Epithelial cell of prostate (primary cell): Measurements from ENCODE around the gene FAT1.
"Not testable (repeated sequence)": the region's sequence is repeated elsewhere in the genome, so short reads cannot be mapped to it uniquely, and the experiment has no call there.

Experiments used
- DNase-seq: peaks from one replicate; pipeline ENCODE4 v3.0.0-alpha.2; 2011; ENCODE audit warnings: low read depth, low spot score
- H3K27ac ChIP-seq: fragments of 450-650 bp; 2 replicates; pipeline ENCODE4 v1.5.1; 2017; ENCODE audit warnings: mild to moderate bottlenecking

The FAT1 gene

DNA sequence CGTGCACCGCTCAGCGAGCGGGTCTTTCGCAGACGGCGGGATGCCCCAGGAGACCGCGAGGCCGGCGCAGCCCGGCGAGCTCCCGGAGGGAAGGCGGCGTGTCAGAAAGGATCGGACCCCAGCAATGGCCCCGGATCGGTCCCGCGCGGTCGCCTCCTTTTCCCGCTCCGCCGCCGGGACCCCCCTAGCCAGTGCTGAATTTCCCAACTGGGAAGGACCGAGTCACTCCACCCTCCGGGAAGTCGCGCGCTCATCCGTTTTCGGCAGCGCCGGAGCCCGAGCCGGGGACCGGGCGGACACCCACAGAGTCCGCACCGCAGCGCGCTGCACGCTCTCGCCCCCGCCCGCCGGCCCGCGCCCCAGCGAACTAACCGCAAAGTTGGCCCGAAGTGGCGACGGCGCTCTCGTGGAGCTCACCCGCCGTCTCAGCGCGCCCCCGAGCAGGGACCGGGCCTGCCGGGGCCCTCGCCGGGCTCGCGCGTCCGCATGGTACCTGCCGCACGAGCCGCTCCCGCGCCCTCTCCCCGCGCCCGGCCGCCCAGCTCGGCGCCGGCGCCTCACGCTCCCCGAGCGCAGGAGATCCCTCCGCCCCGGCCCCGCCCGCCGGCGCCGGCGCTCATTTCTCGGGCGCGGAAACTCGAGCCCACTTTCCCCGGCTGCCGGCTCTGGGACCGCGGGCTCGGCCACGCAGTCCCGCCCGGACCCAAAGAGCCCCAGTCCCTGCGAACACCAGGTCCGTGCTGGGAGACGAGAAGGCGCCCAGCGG, at the start of gene FAT1:
Gene FAT1, minus strand, starts transcription at position 565 of the 766 bp plus-strand sequence. CDS start 14,029 bp downstream, outside the sequence.
- DNase-seq: no peak
- H3K27ac ChIP-seq: peak within 1 kb of the TSS; percentile 97

DNA sequence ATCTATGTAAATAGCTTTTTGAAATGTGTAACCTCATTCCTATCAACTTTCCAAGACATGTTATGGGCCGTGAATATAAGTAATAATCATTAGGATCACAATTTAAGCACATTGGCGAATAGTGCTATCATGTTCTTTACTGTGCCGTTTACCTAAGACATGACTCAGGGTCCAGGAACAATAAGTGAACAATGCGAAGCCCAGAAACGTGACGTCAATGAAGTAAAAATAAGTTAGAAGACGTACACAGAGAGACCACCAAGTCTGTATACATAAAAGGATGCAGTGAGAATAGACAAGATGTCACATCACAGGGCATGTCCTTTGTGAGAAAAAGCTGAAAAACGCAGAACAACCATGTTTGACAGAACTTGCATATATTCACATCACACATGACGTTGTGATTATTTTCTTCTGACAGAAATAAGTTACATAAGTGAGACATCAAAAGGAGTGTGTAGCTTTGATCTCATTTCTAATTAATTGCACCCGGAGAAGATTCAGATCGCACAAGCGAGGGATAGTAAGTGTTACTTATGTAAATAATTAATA, 49.4 kb upstream of the FAT1 start:
- no peak for DNase-seq
- H3K27ac ChIP-seq: no peak overlapping the region

DNA sequence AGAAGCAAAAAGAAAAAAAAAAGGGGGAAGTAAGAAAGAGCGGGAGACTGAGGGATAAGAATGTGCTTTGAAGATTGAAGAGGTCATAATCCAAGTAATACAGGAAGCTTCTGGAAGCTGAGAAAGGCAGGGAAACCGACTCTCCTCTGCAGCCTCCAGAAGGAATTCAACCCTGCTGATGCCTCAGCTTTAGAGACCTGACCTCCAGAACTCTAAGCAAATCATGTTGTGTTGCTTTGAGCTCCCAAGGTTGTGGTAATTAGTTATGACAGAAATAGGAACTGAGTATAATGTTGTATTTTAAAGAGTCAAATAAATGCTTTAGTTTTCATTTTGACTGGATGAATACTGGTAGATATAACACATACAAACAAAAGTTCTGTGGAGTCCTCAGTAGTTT, 48.0 kb upstream of the FAT1 start:
- H3K27ac ChIP-seq: peak overlapping the region; percentile 85
- no peak for DNase-seq

DNA sequence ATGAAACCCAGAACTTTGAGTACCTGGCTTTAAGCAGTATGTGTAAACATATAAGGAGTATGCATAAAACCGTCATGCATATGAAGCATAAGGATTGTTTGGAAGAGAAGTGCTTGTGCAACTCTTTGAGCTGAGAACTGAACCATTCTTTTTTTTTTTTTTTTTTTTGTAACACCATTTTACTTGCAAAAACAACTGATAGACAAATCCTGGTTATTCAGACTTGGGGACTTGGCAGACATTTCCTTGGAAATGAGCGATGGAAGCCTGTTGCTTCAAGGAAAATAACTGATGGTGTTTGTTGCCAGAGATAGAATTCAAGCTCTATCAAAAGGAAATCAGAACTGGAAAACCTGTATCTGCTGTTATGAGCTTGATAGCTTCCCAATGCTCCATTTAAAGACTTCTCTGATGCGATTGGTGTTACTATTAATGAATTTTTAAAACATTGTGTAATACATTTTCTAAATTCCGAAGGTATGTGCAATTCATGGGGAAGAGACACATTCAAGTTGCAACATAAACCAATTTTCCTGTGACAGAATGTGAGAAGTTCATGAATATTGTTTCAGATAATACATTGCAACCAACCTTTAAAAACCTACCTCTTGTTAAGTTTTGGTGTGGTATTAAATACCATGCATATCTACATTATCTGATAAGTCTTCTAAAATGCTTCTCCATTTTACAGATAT, 47.0 kb upstream of the FAT1 start:
- DNase-seq: no peak
- peak overlapping the region; percentile 85 for H3K27ac ChIP-seq

GRCh38 chr4:186767794-186768193, 44.1 kb upstream of the FAT1 start:
- DNase-seq: no peak
- H3K27ac ChIP-seq: no peak overlapping the region

- DNase-seq: no peak
- H3K27ac ChIP-seq: peak overlapping the region; percentile 84
These were observed 42.3 kb upstream of the FAT1 start for GRCh38 chr4:186765673-186766546.

DNA sequence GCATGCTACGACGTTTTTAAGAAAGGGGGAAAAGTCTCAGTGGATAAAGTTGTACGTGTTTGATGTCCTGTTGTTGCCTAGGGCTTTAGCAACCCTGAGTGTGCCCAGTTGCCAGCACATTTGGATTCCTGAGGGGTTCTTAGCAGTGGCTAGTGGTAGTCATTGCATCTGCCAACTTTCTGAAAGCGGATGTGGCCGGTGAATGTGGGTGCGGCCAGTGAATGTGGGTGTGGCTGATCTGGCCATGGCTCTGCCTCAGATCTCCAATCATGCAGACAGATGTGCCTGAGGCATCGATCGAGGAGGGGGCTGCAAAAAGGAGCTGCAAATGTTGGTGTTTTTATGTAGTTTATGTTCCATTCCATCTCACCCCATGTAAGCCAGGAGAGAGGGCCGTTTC, 41.5 kb upstream of the FAT1 start:
- peak overlapping the region; percentile 84 for H3K27ac ChIP-seq
- no peak for DNase-seq

- peak overlapping the region; percentile 84 for H3K27ac ChIP-seq
- no peak for DNase-seq
These were observed 40.8 kb upstream of the FAT1 start for GRCh38 chr4:186764457-186764856.

DNA sequence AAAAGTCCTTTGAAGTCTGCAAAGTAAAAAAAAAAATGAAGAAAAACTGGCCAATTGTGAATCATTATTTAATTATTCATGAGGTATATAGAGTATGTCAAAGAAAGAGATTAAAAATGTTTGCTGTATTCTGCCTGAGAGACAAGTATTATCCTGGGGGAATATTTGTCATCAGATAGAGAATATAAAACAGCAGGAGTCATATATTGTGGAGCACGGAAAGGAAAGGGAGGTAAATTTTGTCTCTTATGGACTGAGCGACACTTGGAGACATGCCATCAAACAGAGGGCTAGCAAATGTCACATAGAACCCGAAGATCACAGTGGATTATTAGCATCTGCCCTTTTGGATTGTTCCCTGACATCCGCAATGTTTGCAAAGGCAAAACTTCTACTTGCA, 39.2 kb upstream of the FAT1 start:
- H3K27ac ChIP-seq: no peak overlapping the region
- DNase-seq: no peak

DNA sequence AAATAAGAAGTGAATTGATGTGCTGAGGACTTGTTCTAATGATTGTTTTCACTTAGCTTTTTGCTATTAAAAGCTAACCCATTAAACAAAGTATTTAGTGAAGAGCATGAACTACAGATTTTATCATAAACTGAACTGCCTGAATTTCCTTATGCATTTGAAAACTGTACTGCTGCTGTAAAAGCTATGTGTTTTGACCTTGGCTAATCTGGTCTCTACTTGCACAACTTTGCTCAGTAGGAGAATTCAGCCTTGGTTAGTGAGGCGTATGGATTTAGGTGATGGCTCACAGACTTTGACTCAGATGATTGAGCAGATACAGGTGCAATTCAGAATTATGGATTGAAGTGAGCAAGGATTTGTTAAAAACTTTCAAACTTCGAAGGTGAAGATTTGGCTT, 38.7 kb upstream of the FAT1 start:
- no peak overlapping the region for H3K27ac ChIP-seq
- DNase-seq: no peak

- not testable (repeated sequence) for DNase-seq, H3K27ac ChIP-seq
These were observed 38.3 kb upstream of the FAT1 start for GRCh38 chr4:186761956-186762355.

- no peak overlapping the region for H3K27ac ChIP-seq
- DNase-seq: no peak
These were observed 37.7 kb upstream of the FAT1 start for GRCh38 chr4:186761393-186761792.

DNA sequence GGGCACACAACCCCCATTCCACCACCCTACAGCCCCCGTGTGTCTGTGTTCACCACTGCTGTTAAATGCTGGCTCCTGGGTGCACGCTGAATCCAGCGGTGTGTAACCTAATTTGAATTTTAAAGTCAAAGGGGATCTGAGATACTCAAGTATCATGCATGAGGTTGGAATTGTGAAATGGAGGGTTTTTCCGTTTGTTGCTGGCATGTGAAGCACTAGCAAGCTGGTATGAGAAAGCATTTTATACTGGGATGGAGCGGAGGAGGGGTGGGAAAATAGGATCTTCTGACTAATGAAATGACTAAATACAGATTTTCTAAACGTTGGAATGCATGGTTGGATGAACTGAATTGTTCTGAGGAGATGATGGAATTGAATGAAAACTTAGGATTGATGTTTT, 36.9 kb upstream of the FAT1 start:
- no peak for DNase-seq
- H3K27ac ChIP-seq: peak overlapping the region; percentile 37

GRCh38 chr4:186759990-186760389, 36.3 kb upstream of the FAT1 start:
- DNase-seq: no peak
- H3K27ac ChIP-seq: peak overlapping the region; percentile 37

DNA sequence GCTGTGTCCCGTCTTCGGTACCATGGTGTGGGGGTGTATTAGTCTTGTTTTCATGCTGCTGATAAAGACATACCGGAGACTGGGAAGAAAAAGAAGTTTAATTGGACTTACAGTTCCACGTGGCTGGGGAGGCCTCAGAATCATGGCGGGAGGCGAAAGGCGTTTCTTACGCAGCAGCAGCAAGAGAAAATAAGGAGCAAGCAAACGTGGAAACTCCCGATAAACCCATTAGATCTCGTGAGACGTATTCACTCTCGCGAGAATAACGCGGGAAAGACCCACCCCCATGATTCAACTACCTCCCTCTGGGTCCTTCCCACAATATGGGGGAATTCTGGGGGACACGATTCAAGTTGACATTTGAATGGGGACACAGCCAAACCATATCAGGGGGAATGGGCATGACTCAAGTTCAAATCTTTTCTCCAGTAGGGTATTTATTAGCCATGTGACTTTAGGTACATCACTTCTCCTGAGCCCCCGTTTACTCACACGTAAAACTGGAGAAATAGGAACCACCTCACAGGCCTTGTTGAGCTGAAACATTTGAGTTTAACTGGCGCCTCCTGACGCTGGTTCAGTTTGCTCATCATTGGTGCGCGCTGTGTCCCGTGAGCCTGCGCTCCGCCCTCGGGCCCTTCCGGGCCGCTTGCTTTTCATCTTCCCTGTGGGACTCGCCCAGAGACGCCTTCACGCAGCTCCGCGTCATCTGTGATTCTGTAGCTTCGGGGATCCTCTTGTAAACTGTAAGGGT, 35.5 kb upstream of the FAT1 start:
- H3K27ac ChIP-seq: no peak overlapping the region
- DNase-seq: no peak

DNA sequence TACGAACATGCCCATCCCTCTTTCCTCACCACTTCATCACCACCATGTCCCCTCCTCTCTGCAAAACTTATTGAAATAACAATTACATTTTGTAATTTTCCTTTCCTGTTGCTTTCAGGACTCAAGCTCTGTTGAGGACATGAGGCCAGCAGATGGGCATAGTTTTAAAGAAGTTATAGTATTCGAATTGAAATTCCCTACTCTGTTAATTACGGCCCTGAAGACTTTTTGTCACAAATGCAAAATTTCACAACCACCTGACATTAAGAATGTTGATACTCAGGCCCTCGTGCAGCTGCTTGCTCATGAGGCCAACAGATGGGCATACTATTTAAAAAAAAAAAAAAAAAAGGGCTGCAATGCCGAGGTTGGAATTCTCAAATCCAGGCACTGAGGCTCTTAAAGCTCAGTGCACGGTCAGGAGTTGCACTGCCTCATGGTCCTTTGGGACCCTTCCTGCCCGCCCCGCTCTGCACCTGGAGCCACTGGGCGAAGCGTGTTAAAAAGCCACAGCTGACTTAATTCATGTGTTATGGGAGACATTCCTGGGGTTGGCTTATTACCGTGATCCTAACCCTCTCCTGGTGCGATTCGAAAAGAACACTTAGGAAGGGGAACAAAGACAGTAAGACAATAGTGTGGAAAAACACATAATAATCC, 34.2 kb upstream of the FAT1 start:
- no peak overlapping the region for H3K27ac ChIP-seq
- no peak for DNase-seq

GRCh38 chr4:186756550-186756949, 32.9 kb upstream of the FAT1 start:
- H3K27ac ChIP-seq, DNase-seq: not testable (repeated sequence)

GRCh38 chr4:186755550-186756519, 32.2 kb upstream of the FAT1 start:
- no peak overlapping the region for H3K27ac ChIP-seq
- DNase-seq: no peak
